Umbilical cord (tissue), 2 donors: Measurements from ENCODE around the gene MED23. TPM values are rescaled to one million over a fixed set of nuclear protein-coding genes. Genes with fewer than 3 reads are reported as not detected.

Source experiments
- DNase-seq: peaks from one replicate; pipeline ENCODE4 v3.0.0-alpha.2; 2015; ENCODE audit warnings: low spot score
- total RNA-seq: library from RNA; depleted of rRNA; stranded (reverse); fragments of >200 nt; gene quantifications from one replicate; pipeline ENCODE4 v1.2.3, GENCODE V29; 2014; ENCODE audit warnings: low replicate concordance; ENCODE audit not compliant: insufficient read depth

The MED23 gene
- total RNA-seq, result 72.9 TPM

- DNase-seq, result peak; percentile 96
Measured at GRCh38 chr6:131627724-131628682, at the start of gene MED23. Gene MED23 (minus strand): TSS chr6:131628242. CDS start chr6:131628049, 193 bp downstream.

GRCh38 chr6:131673184-131673583 is 45.1 kb upstream of the MED23 start:
- DNase-seq, result no peak

DNA sequence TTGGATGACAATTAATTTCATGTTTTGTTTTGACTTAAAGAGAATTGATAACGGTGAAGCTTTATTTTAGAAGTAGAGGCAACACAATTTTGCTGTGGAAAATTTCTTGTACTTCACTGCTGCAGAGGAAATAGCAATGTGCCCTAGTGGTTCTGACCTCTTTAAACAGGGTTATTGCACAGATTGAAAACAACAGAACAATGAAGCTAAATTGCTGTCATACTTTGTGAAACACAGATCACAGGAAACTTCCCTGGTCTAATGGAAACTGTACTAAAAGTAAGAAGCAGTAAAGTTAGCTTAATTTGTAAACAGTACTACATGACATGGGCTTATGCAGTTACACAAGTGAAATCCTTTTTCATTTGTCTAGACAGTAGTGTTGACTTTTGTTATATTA is 41.8 kb upstream of the MED23 start:
- no peak for DNase-seq

DNA sequence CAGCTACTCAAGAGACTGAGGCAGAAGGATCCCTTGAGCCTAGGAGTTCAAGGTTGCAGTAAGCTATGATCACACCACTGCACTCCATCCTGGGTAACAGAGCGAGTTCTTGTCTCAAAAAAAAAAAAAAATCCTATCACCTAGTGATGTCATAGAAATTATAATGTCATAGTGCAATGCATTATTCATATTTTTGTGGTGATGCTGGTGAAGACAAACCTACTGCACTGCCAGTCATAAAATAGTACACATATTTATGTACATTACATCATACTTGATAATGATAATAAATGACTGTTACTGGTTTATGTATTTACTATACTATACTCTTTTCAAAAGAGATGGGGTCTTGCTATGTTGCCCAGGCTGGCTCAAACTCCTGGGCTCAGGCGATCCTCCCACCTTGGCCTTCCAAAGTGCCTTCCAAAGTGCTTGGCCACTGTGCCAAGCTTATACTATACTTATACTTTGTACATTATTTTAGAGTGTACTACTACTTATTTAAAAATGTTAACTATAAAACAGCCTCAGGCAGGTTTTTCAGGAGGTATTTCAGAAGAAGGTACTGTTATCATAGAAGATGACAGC is 35.6 kb upstream of the MED23 start:
- DNase-seq, result no peak

DNA sequence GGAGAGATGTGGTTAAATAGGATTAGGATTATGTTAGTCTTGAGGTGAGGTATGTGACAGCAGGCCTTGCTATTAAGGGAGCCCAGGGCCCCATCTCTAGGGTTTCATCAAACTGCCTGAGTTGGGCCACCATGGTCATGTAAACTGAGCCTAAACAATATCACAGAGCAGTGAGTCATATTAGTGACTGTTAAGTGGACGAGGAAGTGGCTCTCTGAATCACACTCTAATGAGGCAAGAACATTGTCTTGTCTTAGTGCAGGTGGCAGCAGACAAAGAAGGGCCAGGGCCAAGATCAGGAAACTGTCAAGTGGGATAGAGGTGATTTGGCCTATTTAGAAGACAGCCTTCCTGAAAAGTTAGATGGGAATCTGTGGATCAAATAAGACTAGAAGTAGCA is 32.2 kb upstream of the MED23 start:
- no peak for DNase-seq

DNA sequence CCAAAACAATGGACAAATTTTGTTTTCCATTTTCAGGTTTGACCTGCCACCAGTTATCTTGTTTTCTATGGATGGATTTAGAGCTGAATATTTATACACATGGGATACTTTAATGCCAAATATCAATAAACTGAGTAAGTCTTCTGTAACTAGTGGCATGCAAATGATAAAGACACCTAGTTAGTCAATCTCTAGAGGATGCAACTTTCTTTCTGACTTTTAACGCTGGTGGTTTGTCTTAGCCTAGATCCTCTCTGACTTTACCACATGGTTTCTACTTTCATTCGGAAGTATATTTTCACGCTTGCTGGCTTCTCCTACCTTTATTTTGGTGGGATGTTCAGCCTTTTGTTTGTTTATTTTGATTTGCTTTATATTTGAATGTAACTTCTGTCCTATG is 30.2 kb upstream of the MED23 start:
- DNase-seq, result no peak

GRCh38 chr6:131657630-131658111 is 29.6 kb upstream of the MED23 start:
- no peak for DNase-seq

GRCh38 chr6:131657222-131657621 is 29.2 kb upstream of the MED23 start:
- DNase-seq, result no peak

DNA sequence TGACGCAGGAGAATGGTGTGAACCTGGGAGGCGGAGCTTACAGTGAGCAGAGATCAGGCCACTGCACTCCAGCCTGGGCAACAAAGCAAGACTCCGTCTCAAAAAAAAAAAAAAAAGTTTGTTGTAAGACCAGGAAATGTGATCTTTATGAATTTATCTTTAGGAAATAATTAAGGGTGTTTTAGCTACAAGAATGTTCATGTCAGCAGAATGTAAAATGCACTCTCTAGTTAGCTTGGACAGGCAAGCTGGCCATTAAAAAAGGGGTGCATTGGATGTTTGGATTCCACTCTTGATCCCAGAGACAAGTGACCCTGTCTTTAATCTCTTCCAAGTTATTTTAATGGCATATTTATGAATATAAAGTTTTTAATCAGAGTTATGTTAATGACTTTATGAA is 28.6 kb upstream of the MED23 start:
- DNase-seq, result no peak

DNA sequence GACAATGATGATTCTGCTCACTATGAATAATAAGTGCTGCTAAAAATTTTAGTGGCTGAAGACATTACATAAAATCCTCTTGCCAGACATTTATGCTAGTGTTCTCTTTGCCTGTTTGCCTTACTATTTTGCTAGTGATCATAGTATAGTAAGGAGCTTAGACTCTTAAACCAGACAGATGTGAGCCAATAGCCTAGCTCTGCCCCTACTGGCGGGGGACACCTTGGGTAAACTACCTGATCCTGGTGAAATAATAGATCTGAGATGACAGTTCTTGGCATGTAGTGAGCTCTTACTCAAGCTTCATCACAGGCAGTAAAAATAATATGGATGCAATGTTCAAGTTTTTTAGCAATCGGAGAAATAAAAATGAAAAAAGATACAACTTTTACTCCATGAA is 27.9 kb upstream of the MED23 start:
- no peak for DNase-seq

GRCh38 chr6:131655387-131655786 is 27.3 kb upstream of the MED23 start:
- no peak for DNase-seq

DNA sequence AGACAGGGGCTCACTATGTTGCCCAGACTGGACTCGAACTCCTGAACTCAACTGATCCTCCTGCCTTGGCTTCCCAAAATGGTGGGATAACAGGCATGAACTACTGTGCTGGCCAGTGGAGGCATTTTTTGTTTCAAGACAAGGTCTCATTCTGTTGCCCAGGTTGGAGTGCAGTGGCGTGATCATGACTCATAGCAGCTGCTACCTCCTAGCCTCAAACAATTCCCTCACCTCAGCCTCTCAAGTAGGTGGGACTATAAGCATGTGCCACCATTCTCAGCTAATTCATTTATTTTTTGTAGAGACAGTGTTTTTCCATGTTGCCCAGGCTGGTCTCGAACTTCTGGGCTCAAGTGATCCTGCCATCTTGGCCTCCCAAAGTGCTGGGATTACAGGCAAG is 26.3 kb upstream of the MED23 start:
- no peak for DNase-seq

DNA sequence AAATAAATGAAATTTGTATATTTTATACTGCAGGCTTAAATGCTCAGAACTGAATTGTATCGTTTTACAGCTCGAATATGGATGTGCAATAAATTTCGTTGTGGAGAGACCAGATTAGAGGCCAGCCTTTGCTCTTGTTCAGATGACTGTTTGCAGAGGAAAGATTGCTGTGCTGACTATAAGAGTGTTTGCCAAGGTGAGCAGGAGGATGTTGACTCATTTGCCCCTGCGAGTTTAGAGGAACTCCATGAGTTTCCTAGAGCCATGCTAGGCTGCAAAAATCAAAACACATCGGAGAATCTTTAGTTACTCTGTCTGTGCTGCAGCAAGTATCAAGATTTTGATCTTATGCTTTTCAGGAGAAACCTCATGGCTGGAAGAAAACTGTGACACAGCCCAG is 24.4 kb upstream of the MED23 start:
- no peak for DNase-seq

GRCh38 chr6:131651782-131652181 is 23.7 kb upstream of the MED23 start:
- no peak for DNase-seq

DNA sequence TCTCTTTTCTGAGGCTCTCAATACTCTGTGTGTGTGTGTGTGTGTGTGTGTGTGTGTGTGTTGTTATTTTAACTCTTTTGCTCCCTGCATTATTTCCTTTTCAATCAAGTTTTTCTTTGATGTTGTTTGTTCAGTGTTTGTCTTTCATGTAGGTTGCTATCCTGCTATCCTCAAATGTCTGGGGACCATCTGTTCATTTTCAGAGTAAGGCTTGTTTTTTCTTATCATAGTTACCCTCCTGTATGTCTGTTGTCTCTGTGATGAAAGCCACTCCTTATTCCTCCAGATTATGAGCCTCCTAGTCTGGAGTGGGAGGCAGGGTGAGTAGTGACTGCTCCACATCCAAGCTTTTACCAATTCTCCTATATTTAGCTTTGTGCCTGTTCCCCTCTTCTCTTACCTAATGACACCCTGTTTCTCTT is 18.2 kb upstream of the MED23 start:
- DNase-seq, result peak; percentile 31

GRCh38 chr6:131645846-131646245 is 17.8 kb upstream of the MED23 start:
- no peak for DNase-seq

- no peak for DNase-seq
Measured at GRCh38 chr6:131644921-131645320, 16.9 kb upstream of the MED23 start.

GRCh38 chr6:131643855-131644460 is 15.9 kb upstream of the MED23 start:
- no peak for DNase-seq

GRCh38 chr6:131642987-131643611 is 15.1 kb upstream of the MED23 start:
- no peak for DNase-seq

DNA sequence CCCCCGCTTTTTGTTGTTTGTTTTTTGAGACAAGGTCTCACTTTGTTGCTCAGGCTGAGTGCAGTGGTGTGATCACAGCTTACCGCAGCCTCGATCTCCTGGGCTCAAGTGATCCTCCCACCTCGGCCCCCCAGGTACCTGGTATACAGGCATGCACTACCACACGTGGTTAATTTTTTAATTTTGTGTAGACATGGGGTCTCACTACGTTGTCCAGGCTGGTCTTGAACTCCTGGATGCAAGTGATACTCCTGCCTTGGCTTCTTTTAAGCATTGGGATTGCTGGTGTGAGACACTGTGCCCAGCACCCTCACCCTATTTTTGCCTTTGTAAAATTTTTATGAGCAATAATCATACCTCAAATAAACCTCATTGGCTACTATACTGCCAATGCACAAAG is 14.5 kb upstream of the MED23 start:
- no peak for DNase-seq

DNA sequence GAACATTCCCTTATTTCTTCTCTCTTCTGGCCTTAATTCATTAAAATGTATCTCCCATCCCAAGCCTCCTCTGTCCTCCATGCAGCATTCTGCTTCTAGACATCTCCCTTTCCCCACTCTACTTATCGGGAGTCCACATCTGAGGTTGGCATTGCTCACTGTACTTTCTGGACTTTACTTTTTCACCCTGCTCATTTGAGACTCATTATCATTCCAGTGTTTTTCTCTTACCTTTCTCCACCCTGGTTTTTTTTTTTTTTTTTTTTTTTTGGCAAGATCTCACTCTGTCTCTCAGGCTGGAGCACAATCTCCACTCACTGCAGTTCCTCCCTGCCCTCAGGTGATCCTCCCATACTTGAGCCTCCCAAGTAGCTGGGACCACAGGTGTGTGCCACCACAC is 13.5 kb upstream of the MED23 start:
- no peak for DNase-seq

DNA sequence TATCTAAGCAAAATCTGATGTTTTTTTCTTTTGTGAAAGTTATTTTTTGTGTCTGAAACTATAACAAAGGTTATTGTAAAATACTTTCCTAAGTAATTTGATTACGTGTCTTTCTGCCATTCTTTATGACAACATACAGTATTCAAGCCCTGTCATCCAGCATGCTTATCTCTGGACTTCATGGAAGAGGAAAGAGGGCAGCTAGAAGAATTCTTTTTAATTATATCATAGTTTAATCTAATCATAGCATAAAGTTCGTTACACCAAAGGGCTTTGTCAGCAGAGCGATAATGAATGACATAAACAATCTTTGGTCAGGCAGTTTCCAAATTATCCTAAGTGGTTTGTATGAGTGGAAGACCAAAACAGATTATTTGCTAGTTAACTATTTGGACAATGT is 12.5 kb upstream of the MED23 start:
- no peak for DNase-seq
